HG03520 (cell line): ENCODE data around the gene AKT3.

ENCODE experiments used
- ATAC-seq: cut with Tn5 transposase; IDR thresholded peaks from one replicate; pipeline ENCODE4 v1.9.1; 2021; ENCODE audit warnings: mild to moderate bottlenecking, moderate library complexity; ENCODE audit not compliant: unreplicated experiment

AKT3 gene

GRCh38 chr1:243493156-243494129 lies 356.6 kb downstream of the AKT3 start:
- no peak for ATAC-seq

- no peak for ATAC-seq
Observed at GRCh38 chr1:243490748-243491686, 359.0 kb downstream of the AKT3 start.

GRCh38 chr1:243489681-243490546 lies 360.1 kb downstream of the AKT3 start:
- ATAC-seq: no peak

GRCh38 chr1:243489158-243489527 lies 360.9 kb downstream of the AKT3 start:
- ATAC-seq: no peak

- ATAC-seq: no peak
Observed at GRCh38 chr1:243488459-243489157, 361.4 kb downstream of the AKT3 start.

- no peak for ATAC-seq
Observed at GRCh38 chr1:243487649-243488227, 362.3 kb downstream of the AKT3 start.

GRCh38 chr1:243487036-243487648 lies 362.9 kb downstream of the AKT3 start:
- no peak for ATAC-seq

- no peak for ATAC-seq
Observed at GRCh38 chr1:243483952-243484351, 366.1 kb downstream of the AKT3 start.

GRCh38 chr1:243483071-243483771 lies 366.8 kb downstream of the AKT3 start:
- ATAC-seq: no peak

- no peak for ATAC-seq
Observed at GRCh38 chr1:243482141-243483022, 367.7 kb downstream of the AKT3 start.

- ATAC-seq: no peak
Observed at GRCh38 chr1:243481101-243481500, 368.9 kb downstream of the AKT3 start.

- no peak for ATAC-seq
Observed at GRCh38 chr1:243477731-243478290, 372.2 kb downstream of the AKT3 start.

GRCh38 chr1:243475966-243476365 lies 374.1 kb downstream of the AKT3 start:
- ATAC-seq: no peak

GRCh38 chr1:243474906-243475305 lies 375.1 kb downstream of the AKT3 start:
- no peak for ATAC-seq

- ATAC-seq: no peak
Observed at GRCh38 chr1:243474136-243474881, 375.7 kb downstream of the AKT3 start.
